Neural progenitor cell (in vitro differentiated cells): ENCODE results near the gene PTPN20.

Experiments
- EZH2 ChIP-seq: fragments of 200-600 bp; sonication (generic); IDR thresholded peaks from 2 replicates; pipeline ENCODE4 v1.6.1; 2017; ENCODE audit warnings: antibody characterized with exemption, mild to moderate bottlenecking, moderate library complexity
- EZH2phosphoT487 ChIP-seq: fragments of 200-600 bp; sonication (generic); IDR thresholded peaks from 2 replicates; pipeline ENCODE4 v1.6.1; 2017; ENCODE audit warnings: antibody characterized with exemption
- TF ChIP-seq, protein P1 (sequence below): fragments of 200-600 bp; sonication (generic); IDR thresholded peaks from 2 replicates; pipeline ENCODE4 v1.5.1; 2017; ENCODE audit warnings: antibody characterized with exemption, mild to moderate bottlenecking

DNA sequence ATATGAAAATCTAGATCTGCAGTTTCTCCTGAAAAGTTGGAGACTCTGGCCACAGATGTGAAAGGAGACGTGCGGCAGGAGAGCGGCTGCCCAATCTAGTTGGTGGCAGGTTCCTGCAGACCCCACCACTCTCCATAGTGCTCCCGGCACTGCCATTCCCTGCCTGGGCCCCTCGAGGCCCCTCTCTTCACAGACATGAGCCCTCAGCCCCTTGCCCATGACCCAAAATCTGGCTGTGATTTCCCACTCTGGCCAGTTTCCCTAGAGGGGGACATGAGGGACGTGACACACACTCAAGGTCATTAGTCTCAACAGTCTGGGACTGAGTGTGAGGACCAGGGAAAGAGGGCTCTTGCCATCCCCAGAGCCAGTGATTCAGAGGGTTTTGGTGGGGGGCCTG is 138.7 kb downstream of the PTPN20 start:
- TF ChIP-seq, protein P1, sequence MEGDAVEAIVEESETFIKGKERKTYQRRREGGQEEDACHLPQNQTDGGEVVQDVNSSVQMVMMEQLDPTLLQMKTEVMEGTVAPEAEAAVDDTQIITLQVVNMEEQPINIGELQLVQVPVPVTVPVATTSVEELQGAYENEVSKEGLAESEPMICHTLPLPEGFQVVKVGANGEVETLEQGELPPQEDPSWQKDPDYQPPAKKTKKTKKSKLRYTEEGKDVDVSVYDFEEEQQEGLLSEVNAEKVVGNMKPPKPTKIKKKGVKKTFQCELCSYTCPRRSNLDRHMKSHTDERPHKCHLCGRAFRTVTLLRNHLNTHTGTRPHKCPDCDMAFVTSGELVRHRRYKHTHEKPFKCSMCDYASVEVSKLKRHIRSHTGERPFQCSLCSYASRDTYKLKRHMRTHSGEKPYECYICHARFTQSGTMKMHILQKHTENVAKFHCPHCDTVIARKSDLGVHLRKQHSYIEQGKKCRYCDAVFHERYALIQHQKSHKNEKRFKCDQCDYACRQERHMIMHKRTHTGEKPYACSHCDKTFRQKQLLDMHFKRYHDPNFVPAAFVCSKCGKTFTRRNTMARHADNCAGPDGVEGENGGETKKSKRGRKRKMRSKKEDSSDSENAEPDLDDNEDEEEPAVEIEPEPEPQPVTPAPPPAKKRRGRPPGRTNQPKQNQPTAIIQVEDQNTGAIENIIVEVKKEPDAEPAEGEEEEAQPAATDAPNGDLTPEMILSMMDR = no peak
- TF ChIP-seq EZH2phosphoT487 (no peak), EZH2 (no peak)
